Measurements from ENCODE around the gene PPP4R3C.
"Not testable (repeated sequence)": the region's sequence is repeated elsewhere in the genome, so short reads cannot be mapped to it uniquely, and the experiment has no call there.

Gene PPP4R3C

DNA sequence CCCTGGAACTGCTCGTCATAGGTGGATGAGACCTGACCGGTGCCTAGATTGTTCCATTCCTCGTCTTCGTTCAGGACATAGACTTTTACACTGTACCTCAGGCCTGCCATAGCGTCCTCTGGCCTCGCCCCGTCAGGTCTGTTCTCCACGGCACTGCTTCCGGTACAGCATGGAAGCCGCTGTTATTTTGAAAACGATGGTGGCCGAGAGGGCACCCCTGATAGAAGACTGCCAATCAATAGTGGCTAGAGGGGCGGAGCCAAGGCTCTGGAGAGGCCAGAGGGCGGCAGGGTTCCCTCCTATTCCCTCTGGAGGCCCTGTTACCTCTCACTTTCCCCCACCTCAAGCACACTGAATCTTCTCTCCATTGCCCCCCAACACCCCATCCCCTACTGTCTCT lies at the start of gene PPP4R3C:
PPP4R3C (minus strand) TSS at position 155 of the 400 bp plus-strand sequence; CDS start at position 110, 45 bp downstream.
- no peak for DNase-seq

DNA sequence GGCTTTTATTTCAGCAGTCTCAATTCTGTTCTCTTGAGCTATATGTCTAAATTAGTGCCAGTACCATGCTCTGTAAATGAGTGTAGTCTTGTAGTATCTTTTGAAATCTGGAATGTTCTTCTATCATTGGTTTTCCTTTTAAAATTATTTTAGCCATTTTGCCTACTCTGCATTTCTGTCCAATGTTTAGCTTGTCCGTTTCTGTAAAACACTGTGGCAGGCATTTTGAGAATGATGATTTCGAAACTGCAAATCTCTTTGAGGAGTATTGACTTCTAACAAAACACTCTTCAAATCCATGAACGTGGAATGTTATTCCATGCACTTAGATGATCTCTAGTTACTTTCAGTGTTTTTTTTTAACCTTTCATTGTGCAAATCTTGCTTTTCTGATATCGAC lies 28.3 kb upstream of the PPP4R3C start:
- DNase-seq = no peak

DNA sequence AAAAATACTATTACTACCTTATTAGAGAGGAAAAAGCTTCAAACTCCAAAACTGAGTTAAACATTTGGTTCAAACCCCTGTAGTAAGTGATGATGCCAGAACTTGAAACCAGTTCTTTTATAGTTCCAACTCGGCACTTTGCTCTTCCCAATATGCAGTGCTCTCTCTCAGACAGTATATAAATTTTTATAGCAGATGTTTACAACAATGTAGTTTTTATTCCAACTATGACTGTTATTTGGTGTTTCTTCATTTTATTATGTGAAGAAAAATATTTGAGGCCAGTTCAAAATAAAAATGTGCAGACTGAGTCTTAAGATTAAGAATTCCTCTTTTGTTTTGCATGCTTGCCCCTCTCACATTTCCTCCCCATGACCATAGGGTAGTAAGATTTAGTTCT lies 2.9 kb upstream of the PPP4R3C start:
- DNase-seq = no peak

DNA sequence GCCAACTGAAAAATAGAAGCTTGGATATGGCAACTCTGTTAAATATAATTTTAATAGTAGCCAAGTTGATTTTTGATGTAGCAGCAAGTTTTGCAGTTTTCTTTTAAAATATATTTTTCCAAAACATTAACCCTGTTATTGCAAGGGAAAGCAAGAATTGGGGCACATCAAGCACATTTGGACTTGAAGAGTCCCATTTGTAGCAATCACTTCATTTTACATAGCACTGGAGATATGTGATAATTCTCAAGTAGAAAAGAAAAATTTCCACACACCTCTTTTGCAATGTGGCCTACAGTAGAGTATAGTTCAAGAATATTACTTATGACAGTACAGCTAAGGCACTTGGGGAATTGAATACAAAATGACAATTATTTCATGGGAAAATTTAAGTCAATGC lies 1.9 kb upstream of the PPP4R3C start:
- DNase-seq = no peak

DNA sequence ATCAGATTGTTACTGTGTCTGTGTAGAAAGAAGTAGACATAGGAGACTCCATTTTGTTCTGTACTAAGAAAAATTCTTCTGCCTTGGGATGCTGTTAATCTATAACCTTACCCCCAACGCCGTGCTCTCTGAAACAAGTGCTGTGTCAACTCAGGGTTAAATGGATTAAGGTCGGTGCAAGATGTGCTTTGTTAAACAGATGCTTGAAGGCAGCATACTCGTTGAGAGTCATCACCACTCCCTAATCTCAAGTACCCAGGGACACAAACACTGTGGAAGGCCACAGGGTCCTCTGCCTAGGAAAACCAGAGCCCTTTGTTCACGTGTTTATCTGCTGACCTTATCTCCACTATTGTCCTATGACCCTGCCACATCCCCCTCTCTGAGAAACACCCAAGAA lies 4.0 kb downstream of the PPP4R3C start:
- DNase-seq = not testable (repeated sequence)

DNA sequence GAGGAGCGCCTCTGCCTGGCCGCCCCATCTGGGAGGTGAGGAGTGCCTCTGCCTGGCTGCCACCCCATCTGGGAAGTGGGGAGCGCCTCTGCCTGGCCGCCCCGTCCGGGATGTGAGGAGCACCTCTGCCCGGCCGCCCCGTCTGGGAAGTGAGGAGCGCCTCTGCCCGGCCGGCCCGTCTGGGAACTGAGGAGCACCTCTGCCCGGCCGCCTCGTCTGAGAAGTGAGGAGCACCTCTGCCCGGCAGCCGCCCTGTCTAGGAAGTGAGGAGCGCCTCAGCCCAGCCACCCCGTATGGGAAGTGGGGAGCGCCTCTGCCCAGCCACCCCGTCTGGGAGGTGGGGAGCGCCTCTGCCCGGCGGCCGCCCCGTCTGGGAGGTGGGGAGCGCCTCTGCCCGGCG lies 4.6 kb downstream of the PPP4R3C start:
- not testable (repeated sequence) for DNase-seq

DNA sequence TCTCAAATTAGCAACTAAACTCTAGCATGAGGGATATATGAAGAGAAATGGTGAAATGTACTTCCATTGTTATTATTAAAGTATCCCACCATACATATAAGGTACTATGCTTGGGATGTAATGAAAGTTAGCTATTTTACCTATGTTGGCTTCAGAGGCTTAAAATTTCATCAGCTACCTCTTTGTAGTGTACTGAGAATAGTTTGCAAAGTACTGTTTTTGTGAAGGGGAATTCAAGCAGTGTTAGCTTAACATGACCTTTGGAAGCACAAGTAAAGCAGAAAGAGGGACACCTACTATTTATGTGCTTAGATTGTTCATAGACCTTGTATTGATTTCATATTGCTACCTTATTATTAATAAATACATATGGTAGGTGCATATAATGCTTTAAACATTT lies 11.8 kb downstream of the PPP4R3C start:
- no peak for DNase-seq

DNA sequence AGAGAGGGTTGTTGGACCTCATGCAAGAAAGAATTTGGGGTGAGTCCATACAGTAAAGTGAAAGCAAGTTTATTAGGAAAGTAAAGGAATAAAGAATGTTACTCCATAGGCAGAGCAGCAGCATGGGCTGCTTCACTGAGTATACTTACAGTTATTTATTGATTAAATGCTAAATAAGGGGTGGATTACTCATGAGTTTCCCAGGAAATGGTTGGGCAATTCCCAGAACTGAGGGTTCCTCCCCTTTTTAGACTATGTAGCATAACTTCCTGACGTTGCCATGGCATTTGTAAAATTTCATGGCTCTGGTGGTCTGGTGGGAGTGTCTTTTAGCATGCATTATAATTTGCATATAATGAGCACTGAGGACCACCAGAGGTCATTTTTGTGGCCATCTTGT lies 16.7 kb downstream of the PPP4R3C start:
- no peak for DNase-seq

DNA sequence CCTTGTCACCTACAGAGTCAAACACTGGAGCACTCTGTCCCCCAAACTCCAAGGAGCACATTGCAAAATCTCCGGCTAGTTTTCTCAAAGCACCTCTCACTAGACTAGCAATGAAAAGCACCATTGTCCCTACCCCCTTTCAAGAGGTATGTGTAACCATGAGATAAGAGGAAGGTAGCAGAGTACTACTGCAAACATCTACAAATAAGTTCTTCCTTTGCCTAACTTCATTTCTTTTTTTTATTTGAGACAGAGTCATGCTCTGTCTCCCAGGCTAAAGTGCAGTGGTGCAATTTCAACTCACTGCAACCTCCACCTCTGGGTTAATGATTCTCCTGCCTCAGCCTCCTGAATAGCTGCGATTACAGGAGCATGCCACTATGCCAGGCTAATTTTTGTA lies 17.7 kb downstream of the PPP4R3C start:
- no peak for DNase-seq

DNA sequence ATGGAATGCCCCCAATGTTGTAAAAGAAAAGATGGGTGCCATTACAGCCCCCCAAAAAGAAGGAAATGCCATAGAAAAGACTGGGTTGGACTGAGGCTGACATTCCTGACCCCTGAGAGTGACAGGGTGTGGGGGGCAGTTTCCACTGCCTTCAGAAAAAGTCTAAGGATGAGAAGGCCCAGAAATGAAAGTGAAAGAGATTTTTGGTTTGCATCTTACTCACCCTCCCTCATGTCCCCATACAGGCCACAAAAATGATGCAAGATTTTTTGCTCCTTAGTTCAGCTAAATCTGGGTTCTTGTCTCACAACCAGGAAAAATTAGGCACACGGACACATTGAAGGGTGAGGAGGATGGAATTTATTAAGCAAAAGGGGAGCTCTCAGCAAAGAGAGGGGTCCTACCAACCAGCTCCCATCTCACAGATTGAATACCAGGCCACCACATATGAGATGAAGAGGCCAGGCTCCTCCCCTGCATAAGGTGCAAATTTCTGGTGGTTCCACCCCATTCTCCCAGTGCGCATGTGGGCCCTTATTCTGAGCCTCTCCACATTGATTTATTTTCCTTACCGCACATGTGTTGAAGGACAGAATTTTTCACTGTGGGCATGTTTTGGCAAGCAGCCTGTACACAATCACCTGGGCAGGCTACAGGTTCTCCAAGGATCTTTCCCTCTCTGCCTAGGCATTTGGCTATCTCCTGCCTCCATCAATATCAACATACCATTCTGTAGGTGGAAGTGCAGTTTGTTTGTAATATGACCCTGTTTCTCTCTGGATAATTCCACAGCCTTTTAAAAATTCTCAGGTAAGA lies 18.8 kb downstream of the PPP4R3C start:
- no peak for DNase-seq

DNA sequence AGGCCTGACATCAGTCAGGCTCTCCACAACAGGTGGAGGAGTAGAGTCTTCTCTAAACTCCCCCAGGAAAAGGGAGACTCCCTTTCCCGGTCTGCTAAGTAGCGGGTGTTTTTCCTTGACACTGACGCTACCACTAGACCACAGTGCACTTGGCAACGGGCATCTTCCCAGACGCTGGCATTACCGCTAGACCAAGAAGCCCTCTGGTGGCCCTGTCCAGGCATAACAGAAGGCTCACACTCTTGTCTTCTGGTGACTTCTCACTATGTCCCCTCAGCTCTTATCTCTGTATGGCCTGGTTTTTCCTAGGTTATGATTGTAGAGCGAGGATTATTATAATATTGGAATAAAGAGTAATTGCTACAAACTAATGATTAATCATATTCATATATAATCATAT lies 20.7 kb downstream of the PPP4R3C start:
- DNase-seq = not testable (repeated sequence)

DNA sequence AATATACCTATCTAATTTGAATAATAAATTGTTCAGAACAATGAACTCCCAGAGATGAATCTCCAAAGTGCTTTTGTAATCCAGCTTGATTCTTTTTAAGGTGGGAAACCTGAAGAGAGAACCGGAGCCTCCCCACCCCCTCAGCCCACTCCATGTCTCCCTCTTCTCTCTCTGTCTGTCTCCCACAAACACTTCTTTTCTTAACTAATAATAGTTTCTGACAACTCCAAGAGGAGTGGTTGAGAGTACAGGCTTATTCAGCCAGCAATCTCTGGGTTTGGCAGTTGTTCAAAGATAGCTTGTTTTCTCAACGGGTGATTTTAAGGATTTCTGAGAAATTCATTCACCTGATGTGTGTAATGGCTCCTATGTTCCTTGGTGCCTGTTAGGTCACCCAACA lies 23.4 kb downstream of the PPP4R3C start:
- no peak for DNase-seq

DNA sequence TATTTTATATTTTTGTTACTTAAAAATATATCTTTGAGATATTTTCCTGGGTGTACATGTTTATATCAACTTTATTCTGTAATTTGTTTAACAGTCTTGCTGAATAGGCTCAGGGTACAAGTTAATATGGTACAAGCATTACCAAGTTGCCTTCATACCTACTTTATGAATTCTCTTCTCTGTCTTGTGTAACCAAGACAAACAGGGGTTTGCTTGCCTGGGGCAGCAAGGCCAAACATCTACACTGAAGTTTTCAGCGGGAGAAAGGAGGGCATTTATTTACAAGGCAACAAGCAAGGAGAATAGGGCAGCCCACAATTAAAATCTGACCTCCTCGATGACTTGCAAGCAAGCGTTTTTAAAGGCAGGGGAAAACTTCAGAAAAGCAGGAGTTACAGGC lies 24.2 kb downstream of the PPP4R3C start:
- DNase-seq = no peak

DNA sequence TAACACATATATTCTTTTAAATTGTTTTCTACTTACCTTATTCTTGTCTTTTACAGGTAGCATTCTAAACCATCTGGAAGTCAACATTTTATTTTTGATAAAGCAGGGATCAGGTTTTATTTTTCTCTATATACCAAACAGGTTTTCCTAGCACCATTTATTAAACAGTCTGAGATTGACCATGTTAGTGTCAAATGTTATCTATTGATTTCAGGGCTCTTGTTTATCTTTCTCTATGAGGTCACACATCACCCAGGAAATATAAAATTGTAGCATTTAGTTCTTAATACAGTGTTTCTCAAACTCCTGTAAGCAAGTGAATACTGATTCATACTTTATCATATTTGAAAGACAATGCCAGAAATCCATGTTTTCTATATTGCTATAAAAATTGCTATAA lies 28.1 kb downstream of the PPP4R3C start:
- no peak for DNase-seq

Data from CD4-positive, alpha-beta T cell treated with Interleukin-17A for 4 hours (primary cell).